Stimulated activated CD8-positive, alpha-beta memory T cell treated with anti-CD3 and anti-CD28 coated beads, Interleukin-4, amount 100 ng/mL, for 4 hours (primary cell): ENCODE data around the gene SLC2A5.

Experiments used
- DNase-seq, 2 donors: peaks; one replicate each; pipeline ENCODE4 v3.0.0-alpha.2; 2020; ENCODE audit warnings: low read depth in 2 of 2, low spot score in 1 of 2

SLC2A5 gene

DNA sequence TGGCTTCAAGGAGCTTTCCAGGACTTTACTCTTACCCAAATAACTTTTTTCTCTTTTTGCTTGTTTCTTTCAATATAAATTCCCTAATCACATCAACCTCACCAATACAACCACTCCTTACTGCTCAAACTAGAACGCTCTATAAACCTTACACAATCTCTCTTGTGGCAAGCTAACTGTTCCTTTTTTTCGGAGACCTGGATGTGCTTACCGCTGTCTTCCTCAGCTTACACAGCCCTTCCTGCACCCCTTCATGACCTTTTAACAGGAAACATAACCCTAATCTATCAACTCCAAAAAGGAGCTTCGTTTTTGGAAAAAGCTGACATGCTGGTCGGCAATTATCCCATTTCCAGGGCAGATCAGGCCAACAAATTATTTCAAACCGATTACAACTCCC, 24.1 kb upstream of the SLC2A5 start:
- no peak for DNase-seq

DNA sequence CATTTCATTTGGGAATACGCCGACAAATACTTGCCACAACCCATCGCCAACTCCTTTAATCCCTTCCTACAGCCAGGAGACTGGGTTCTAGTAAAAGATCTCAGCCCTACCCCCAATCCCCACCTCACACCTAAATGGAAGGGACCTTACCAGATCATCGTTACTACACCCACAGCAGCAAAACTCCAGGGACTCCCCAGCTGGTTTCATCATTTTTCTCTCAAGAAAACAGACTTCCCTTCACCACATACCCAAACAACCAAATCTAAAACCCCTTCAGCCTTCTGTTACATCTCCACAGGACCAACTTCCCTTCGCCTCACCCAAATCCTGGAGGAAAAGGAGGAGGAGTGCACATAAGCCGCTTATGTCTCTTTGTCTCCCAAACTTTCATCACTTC, 23.7 kb upstream of the SLC2A5 start:
- no peak for DNase-seq

DNA sequence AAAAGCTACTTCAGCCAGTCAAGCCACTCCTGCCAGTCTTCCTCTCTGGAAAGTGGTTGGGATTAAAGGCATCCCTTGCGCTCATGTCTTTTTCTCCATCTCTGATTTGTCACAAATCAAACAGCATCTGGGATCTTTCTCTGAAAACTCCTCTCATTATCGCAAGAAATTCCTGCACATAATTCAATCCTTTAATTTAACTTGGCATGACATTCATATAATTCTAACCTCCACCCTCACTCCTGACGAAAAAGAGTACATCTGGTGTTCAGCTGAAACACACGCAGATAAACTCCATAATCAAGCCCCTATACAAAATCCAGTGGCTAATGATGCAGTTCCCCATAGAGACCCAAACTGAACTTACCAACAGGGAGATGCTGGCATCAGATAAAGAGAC, 19.4 kb upstream of the SLC2A5 start:
- DNase-seq, result no peak

DNA sequence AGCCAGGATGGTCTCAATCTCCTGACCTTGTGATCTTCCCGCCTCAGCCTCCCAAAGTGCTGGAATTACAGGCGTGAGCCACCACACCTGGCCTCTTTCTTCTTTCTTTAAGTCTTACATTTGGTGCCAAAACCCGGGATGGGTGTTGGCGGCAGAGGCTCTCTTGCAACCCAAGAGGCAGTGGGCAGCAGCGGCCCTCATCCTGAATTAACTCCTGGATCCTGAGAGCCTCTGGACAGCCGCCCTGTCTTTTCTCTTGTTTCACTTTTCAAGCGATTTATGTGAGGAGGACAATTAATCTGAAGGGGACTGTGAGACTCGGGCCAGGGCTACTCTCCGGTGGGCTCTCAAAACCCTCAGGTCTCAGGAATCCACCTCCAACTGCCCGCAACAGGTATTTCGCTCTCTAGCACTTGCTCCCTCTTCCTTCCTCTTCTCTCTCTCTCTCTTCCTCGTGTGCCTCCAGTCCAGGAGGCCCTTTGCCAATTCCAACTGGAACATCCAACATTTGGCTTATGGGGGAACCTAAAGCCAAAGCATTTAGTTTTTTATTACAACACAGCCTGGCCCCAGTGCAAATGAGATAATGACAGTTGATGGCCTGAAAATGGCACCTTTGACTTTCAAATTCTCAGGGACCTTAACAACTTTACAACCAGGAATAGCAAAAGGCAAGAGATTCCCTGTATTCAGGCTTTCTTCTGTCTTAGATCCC, 18.1 kb upstream of the SLC2A5 start:
- DNase-seq, result no peak

DNA sequence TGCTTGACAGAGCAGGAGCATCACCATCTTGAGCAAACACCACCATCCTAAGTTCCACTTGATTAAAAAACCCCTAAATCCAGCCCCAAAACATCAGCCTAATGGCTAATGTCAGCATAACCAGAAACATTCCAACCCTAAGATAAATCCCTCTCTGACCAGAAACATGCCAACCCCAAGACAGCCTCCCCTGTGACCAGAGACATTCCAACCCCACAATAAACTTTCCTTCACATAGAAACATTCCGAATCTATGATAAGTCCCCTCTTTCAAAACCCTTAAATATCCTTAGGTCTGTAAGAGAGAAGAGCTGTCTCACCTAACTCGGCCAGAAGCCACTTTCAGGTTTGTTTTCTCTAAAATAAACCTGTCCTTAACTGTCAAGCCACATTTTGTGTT, 17.4 kb upstream of the SLC2A5 start:
- no peak for DNase-seq

DNA sequence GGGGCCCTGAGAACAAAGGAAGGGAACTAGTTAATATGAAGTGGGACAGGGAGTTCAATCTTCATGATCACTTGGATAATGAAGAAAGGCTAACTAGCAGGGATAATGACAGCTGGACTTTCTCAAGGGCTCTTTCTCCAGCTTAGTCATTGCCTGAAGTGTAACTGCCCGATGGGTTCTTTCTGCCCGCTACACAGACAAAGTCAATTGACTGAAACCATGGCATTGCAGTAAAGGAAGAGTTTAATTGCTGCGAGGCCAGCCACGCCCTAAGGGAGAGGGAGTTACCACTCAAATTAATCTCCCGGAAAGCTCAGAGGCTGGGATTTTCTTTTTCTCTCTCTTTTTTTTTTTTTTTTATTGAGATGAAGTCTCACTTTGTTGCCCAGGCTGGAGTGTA, 16.6 kb upstream of the SLC2A5 start:
- DNase-seq, result no peak

DNA sequence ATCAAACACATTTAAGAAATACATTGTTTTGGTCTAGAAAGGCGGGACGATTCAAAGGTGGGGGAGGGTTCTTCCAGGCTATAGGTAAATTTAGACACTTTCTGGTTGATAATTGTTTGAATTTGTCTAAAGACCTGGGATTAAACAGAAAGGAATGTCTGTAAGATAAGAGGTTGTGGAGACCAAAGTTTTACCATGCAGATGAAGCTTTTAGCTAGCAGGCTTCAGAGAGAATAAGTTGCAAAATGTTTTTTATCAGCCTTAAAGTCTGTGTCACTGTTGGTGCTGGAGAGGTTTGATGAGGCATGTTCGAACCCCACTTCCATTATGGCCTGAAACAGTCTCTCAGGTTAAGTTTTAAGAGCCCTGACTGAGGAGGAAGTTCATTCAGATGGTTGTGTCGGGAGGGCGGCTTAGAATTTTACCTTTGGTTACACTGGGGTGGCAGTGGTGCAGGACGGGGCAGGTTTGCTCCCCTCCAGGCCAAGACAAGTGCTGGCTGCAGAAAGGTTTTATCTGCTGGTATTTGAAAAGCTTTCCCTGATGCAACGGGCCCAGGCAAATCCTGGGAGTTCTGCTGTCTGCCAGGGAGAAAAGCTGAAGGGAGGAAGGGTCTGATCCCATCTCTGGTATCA, 16.0 kb upstream of the SLC2A5 start:
- DNase-seq, result no peak

DNA sequence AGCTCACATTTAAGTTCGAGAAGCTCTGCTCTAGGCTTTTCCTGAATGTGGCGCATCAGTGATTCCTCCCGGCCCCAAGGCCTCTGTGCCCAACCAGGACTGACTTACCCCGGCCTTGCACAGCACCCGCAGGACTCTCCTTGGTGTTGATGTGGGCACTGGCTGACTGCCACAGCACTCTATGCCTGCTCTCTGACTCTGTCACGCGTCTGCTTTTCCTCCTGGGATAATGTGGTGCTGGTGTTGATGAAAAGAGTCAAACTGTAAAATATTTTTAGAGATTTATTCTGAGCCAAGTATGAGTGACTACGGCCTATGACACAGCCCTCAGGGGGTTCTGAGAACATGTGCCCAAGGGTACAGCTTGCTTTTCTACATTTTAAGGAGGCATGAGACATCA, 15.5 kb upstream of the SLC2A5 start:
- DNase-seq, result no peak

DNA sequence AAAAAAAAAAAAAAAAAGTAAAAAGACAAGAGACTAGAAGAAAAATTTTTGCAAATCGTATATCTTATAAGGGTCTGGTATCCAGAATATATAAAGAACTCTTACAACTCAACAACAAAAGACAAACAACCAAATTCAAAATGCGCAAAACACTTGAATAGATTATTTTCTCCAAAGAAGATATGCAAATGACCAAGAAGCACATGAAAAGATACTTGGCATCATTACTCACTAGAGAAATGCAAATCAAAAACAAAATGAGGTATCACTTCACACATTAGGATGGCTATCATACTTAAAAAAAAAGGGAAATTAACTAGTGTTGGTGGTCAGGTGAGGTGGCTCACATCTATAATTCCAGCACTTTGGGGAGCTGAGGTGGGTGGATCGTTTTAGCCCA, 12.0 kb upstream of the SLC2A5 start:
- no peak for DNase-seq

DNA sequence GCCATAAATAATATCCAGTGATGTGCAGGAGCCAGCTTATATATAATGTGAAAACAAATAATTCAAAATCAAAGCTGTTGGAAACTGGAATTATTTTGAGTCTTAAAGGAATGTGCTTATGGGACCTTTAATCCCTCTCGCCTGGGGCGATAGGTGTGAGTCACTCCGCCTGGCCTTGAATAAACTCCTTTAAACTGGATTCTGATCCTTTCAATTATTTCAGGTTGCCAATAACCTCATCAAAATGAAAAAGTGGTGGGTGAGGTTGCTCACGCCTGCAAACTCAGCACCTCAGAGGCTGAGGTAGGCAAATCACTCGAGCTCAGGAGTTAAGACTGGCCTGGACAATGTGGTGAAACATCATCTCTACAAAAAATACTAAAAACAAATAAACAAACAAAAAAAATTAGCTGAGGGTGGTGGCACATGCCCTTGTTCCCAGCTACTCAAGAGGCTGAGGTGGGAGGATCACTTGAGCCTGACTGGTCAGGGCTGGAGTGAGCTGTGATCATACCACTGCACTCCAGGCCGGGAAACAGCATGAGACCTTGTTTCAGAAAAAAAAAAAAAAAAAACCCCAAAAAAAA, 11.4 kb upstream of the SLC2A5 start:
- DNase-seq, result no peak

DNA sequence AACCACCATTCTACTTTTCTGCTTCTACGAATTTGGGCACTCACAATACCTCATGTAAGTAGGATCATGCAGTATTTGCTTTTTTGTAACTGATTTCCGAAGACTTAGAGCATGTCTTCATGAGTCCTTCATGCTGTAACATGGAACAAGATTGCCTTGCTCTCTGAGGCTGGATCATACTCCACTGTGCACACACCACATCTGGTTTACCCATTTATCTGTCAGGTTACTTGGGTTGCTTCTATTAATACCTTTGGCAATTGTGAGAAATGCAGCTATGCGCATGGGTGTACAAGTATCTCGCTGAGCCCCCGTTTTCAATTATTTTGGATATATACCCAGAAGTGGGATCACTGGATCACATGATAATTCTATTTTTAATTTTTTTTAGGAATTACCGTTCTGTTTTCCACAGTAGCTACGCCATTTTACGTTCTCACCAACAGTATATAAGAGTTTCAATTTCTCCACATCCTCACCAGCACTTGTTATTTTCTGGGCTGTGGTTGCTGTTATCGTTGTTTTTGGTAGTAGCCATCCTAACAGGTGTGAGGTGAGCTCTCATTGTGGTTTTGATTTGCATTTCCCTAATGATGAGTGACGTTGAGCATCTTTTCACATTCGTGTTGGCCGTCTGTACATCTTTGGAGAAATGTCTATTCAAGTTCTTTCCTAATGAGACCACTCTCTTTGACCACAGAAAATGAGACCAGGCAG, 10.7 kb upstream of the SLC2A5 start:
- DNase-seq, result no peak

DNA sequence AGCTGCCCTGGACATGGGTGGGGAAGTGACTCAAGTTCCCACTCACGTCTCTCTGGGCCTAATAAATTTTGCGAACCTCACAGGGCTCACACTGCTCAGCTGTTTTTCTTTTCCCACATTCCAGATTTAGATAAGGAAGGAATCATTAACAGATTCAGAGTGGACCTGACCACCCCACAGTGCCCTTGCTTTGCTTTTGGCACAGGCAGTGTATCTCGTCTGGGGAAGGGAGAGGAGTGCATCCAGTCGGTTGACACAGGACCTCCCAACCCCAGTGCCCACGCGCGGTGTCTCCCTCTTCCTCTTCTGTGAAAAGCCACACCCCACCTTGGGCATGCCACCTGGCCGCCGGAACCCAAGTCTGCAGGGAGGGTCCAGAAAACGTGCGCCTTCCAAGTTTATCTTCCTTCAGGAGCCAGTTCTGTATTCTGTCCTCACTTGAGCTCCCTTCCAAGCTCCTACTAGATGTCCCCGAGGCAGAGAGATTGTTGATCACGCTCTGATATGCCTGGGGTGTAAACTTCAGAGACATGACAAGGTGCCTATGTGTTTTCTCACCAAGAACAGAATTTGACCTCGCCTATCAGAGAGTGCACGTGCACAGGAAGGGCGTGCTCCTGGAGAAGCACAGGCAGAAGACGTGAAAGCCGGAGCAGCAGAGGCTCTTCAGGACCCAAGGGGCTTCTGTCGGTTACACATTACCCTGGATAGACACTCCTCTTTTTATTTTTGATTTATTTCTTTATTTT, 9.5 kb upstream of the SLC2A5 start:
- no peak for DNase-seq

DNA sequence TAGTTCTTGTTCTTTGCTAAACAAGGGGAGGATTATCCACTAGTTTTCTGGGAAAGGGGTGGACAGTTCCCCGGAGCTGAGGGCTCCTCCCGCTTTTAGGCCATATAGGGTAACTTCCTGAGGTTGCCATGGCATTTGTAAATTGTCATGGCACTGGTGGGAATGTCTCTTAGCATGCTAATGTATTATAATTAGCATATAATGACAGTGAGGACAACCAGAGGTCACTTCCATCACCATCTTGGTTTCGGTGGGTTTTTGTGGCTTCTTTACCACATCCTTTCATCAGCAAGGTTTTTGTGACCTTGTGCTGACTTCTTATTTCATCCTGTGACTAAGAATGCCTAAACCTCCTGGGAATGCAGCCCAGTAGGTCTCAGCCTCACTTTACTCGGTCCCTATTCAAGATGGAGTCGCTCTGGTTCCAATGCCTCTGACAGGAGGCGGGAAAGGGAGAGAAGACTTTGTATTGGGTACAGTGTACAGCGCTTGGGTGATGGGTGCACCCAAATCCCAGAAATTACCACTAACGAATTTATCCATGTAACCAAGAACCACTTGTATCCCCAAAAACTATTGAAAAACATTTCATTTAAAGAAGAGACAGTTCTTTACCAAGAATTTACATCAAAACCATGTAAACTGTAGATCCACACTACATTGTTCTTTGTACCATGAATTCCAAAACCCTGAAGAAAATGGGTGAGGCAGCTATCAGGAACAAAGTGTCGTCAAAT, 8.7 kb upstream of the SLC2A5 start:
- DNase-seq, result no peak

DNA sequence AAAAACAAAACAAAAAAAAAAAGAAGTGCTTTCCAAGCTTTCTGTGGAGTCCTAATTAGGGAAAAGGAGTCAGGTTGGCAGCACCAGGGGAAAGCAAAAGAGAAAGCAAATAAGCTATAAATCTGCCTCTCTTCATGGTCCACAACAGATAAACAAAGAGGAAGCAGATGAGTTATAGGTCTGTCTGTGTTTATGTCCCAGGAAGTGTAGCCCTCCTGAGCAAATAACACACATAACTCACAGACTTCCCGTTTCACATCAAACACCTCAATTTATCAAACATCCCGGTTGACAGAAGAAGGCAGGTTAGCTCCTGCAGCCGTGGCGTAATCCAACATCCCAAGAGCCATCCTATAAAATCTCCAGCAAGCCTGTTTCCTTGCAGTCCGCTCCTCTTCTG, 5.6 kb upstream of the SLC2A5 start:
- DNase-seq, result no peak

DNA sequence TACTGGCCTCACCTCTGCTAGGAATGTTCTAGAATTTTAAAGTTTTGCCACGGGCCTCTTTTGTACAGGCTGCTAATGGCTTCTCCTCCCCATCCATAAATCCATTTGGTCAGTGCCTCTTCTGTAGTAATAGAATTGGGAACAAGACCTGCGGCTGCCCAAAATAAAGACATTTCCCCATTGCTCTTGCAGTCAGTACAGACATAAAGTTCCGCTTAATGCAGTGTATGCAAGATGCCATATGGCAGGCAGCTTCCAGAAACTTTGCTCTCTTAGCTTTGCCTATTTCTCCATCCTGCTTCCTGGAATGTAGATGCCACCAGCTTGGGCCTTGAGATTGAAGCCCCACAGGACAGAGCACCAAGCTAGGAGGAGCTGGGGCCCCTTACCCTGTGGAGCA, 3.7 kb upstream of the SLC2A5 start:
- no peak for DNase-seq

DNA sequence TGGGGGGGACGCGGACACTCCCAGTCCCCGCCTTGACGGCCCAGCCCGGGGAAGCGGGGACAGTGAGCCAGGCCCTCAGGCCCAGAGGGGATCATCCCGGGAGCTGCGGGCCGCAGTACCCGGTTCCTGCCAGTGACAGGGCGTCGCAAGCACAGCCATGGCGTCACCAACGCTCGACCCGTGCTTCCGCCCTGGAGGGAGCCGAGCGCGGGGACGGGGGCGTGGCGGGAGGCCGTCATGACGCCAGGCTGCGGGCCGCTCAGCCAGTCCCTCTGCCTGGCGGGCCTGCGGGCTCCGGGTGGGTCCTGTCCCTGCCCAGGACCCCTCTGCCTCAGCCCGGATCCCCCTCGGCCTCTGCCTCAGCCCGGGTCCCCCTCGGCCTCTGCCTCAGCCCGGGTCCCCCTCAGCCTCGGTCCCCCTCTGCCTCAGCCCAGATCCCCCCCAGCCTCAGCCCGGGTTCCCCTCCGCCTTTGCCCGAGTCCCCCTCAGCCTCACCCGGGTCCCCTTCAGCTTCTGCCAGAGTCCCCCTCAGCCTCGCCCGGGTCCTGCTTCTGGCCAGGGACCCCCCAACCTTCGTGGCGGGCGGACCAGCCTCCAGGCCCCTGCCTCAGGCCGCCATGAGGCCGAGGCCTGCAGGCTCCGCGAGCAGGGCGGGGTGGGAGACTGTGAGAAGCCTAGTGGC, 2.3 kb upstream of the SLC2A5 start:
- DNase-seq, result no peak

DNA sequence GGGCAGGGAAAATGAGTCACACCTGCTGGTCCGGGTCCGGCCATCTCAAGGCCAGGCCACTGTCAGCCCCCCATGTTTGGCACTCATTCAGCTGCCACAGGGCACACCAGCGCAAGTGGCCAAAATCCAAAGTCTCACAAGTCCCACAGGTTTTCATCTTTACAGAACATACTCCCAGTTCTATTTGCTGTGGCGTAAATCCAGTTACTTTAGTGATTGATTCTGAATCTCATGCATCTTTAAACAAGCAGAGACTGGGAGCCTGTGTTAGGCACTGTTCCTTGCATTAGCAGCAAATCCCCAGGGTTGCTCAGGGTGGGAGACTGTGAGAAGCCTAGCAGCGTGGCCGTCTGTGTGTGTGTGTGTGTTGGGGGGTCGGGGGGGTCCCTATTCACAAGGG, 1.1 kb upstream of the SLC2A5 start:
- DNase-seq, result no peak

DNA sequence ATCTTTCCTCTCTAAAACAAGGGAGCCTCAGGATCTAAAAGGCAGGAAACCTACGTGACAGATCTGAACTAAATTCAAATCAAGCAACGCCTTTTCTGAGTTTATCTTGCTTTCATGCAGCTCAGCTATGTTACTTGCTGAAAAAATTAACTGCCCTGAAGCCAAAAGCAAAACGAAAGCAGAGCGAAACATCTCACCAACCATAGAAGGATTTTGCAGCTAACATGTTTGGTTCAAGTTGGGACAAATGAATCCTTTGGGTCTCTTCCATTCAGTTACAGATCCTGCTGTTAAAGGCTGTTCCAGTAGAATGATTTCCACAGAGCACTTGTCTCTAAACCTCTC, 482 bp downstream of the SLC2A5 start:
- no peak for DNase-seq

DNA sequence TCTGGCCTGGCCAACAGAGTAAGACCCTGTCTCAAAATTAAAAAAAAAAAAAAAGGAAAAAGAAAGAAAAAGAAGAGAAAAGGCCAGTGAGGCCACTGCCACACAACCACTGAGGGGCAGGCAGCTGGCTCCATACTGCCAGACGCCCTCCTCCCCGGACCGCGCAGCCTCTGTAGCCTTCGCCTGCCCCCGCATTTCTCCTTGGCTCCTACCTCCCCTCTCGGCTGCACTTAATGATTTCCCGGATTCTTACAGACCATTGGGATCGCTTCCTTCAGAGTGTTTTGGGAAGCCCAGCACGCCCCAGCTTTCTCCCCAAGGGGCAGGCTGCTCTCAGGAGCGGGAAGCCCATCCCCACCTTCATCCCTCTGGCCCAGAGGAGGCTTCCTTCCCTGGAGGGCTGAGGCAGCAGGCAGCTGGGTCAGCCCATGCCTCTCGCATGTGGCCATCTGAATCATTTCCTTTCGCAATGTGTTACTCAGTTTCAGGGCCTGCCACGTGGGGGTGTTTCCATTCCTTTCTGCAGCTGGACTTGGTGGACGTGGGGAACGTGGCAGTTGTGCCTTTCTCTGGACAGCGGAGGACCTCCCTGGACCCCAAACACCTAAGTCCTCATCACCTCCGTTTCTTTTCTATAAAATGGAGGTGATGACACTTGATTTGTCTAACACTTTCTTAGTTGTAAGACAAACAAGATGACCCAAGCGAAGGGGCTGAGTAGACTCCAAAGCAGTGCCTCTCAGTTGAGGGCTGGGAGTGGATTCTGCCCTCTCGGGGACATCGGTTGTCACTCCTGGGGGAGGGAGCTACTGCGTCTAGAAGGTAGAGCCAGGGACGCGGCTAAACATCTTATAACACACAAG, 2.3 kb downstream of the SLC2A5 start:
- no peak for DNase-seq
